GM12864 (cell line): Measurements from ENCODE around the gene UNG.

Source experiments
- DNase-seq: peaks from one replicate; pipeline ENCODE4 v3.0.0-alpha.2; 2011; ENCODE audit warnings: low read depth
- H3K4me3 ChIP-seq: 2 replicates; pipeline ENCODE4 v1.5.1; 2011; ENCODE audit warnings: mild to moderate bottlenecking, low read depth, low read length, control low read depth
- CTCF ChIP-seq: IDR thresholded peaks from 2 replicates; pipeline ENCODE4 v1.5.1; 2011; ENCODE audit warnings: low read depth, mild to moderate bottlenecking, moderate library complexity, low read length, control low read depth, inconsistent platforms; ENCODE audit errors: missing control alignments

Gene UNG

GRCh38 chr12:109121346-109121880 is 24.0 kb downstream of the UNG start:
- no peak for TF ChIP-seq CTCF
- no peak for DNase-seq
- no peak overlapping the region for H3K4me3 ChIP-seq

- no peak overlapping the region for H3K4me3 ChIP-seq
- no peak for DNase-seq
- no peak for TF ChIP-seq CTCF
These were observed 27.7 kb downstream of the UNG start for GRCh38 chr12:109124878-109125648.

GRCh38 chr12:109125791-109126190 is 28.4 kb downstream of the UNG start:
- TF ChIP-seq CTCF, result no peak
- DNase-seq, result no peak
- no peak overlapping the region for H3K4me3 ChIP-seq

GRCh38 chr12:109126784-109127183 is 29.4 kb downstream of the UNG start:
- H3K4me3 ChIP-seq, result no peak overlapping the region
- TF ChIP-seq CTCF, result no peak
- DNase-seq, result no peak

- no peak for DNase-seq
- no peak for TF ChIP-seq CTCF
- no peak overlapping the region for H3K4me3 ChIP-seq
These were observed 30.3 kb downstream of the UNG start for GRCh38 chr12:109127533-109128242.

- no peak overlapping the region for H3K4me3 ChIP-seq
- TF ChIP-seq CTCF, result no peak
- DNase-seq, result no peak
These were observed 33.1 kb downstream of the UNG start for GRCh38 chr12:109130297-109131153.
